Body of pancreas (tissue), 4 donors: ENCODE measurements around the gene SGTA.

Source experiments
- POLR2A ChIP-seq, 3 donors: fragments of 450-650 bp; IDR thresholded peaks; one replicate each; pipeline ENCODE4 v1.6.1; 2016; ENCODE audit warnings: antibody characterized with exemption in 3 of 3, mild to moderate bottlenecking in 2 of 3
- TF ChIP-seq, protein P1 (sequence below), 7 experiments: fragments of 450-650 bp in 4 of 7; fragments of 200-600 bp in 3 of 7; sonication (generic) in 3 of 7; IDR thresholded peaks; one replicate each; pipeline ENCODE4 v1.5.1; 2016 to 2019; ENCODE audit warnings: antibody characterized with exemption in 7 of 7

DNA sequence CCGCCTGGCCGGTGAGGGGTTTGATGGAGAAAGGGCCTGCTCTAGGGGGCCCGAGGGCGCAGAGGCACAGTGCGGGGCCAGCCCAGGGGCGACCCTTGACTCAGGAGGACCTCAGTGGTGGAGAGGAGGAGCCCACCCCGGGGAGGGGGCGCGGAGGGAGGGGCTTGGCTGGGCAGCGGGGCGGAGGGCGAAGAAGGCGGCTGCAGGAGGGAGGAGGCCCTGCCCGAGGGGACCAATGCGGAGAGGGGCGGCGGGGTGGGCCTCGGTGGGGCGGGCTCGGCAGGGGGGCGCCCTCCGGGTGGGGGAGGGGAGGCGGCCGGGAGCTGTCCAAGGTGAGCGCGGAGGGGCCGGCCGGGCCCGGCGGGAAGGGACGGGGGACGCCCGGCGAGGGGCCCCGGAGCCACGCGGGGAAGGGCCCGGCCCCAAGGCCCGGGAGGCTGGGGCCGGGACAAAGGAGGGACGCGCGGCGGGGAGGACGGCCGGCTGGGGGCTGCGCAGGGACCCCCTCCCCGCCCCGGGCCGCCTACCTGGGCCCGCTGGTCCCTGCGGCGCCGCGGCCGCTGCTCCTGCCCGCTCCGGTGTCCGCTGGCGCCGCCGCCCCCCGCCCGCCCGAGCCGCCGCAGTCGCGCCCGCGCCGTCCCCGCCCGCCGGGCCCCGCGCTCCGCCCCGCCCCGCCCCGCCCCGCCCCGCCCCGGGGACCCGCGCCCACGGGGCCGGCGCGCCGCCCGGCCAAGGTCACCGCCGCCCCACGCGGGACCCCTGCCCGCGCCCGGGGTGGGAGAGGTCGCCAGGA lies 62.1 kb downstream of the SGTA start, which contains the start of gene DIRAS1:
- TF ChIP-seq, protein P1, sequence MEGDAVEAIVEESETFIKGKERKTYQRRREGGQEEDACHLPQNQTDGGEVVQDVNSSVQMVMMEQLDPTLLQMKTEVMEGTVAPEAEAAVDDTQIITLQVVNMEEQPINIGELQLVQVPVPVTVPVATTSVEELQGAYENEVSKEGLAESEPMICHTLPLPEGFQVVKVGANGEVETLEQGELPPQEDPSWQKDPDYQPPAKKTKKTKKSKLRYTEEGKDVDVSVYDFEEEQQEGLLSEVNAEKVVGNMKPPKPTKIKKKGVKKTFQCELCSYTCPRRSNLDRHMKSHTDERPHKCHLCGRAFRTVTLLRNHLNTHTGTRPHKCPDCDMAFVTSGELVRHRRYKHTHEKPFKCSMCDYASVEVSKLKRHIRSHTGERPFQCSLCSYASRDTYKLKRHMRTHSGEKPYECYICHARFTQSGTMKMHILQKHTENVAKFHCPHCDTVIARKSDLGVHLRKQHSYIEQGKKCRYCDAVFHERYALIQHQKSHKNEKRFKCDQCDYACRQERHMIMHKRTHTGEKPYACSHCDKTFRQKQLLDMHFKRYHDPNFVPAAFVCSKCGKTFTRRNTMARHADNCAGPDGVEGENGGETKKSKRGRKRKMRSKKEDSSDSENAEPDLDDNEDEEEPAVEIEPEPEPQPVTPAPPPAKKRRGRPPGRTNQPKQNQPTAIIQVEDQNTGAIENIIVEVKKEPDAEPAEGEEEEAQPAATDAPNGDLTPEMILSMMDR (IDR thresholded peaks at IDR 0.05): no peak
- no peak for TF ChIP-seq POLR2A (IDR thresholded peaks at IDR 0.05)
